ENCODE measurements around the gene AMOTL2.

DNA sequence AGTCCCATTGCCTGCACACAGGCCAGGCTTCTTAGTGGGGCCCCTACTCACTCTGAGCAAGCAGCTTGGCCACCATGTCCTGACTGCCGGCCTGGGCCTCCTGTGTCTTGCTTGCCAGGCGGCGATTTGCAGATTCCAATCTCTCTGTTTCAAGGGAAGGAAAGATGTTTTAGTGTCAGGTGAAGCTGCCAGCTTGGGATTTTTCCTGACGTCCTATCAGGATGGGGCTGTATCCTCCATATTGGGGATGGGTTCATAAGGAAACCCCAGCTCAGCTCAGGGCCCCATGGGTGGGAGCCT, 8.5 kb downstream of the AMOTL2 start:
- TF ChIP-seq GABPA (IDR thresholded peaks at IDR 0.05; ENCODE audit: low read depth): no peak
- TF ChIP-seq, protein P1, sequence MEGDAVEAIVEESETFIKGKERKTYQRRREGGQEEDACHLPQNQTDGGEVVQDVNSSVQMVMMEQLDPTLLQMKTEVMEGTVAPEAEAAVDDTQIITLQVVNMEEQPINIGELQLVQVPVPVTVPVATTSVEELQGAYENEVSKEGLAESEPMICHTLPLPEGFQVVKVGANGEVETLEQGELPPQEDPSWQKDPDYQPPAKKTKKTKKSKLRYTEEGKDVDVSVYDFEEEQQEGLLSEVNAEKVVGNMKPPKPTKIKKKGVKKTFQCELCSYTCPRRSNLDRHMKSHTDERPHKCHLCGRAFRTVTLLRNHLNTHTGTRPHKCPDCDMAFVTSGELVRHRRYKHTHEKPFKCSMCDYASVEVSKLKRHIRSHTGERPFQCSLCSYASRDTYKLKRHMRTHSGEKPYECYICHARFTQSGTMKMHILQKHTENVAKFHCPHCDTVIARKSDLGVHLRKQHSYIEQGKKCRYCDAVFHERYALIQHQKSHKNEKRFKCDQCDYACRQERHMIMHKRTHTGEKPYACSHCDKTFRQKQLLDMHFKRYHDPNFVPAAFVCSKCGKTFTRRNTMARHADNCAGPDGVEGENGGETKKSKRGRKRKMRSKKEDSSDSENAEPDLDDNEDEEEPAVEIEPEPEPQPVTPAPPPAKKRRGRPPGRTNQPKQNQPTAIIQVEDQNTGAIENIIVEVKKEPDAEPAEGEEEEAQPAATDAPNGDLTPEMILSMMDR (IDR thresholded peaks at IDR 0.05; ENCODE audit: insufficient read depth, low read length): no peak
- TF ChIP-seq, protein P2, sequence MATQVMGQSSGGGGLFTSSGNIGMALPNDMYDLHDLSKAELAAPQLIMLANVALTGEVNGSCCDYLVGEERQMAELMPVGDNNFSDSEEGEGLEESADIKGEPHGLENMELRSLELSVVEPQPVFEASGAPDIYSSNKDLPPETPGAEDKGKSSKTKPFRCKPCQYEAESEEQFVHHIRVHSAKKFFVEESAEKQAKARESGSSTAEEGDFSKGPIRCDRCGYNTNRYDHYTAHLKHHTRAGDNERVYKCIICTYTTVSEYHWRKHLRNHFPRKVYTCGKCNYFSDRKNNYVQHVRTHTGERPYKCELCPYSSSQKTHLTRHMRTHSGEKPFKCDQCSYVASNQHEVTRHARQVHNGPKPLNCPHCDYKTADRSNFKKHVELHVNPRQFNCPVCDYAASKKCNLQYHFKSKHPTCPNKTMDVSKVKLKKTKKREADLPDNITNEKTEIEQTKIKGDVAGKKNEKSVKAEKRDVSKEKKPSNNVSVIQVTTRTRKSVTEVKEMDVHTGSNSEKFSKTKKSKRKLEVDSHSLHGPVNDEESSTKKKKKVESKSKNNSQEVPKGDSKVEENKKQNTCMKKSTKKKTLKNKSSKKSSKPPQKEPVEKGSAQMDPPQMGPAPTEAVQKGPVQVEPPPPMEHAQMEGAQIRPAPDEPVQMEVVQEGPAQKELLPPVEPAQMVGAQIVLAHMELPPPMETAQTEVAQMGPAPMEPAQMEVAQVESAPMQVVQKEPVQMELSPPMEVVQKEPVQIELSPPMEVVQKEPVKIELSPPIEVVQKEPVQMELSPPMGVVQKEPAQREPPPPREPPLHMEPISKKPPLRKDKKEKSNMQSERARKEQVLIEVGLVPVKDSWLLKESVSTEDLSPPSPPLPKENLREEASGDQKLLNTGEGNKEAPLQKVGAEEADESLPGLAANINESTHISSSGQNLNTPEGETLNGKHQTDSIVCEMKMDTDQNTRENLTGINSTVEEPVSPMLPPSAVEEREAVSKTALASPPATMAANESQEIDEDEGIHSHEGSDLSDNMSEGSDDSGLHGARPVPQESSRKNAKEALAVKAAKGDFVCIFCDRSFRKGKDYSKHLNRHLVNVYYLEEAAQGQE (IDR thresholded peaks at IDR 0.05; ENCODE audit: insufficient replicate concordance, low read depth): no peak

Data from HL-60 (cell line).